Keratinocyte (primary cell): ENCODE measurements around the gene OLIG2. TPM values are rescaled to one million over a fixed set of nuclear protein-coding genes. Genes with fewer than 3 reads are reported as not detected.

ENCODE experiments used
- DNase-seq: peaks from one replicate; pipeline ENCODE4 v3.0.0-alpha.2; 2011; ENCODE audit warnings: low read depth, missing footprints, low spot score
- FAIRE-seq: peaks from 2 replicates; lab custom pipeline; 2011; peaks lifted over from hg19 to GRCh38; lab: Jason Lieb, UNC
- H2AFZ ChIP-seq: 2 replicates; pipeline ENCODE4 v1.6.0; 2012; ENCODE audit warnings: low read length, control low read depth, inconsistent platforms; ENCODE audit not compliant: control insufficient read depth
- H3K27ac ChIP-seq: 2 replicates; pipeline ENCODE4 v1.5.1; 2011; ENCODE audit warnings: low read length; ENCODE audit not compliant: control insufficient read depth, insufficient read depth
- H3K27me3 ChIP-seq: 3 replicates; pipeline ENCODE4 v1.6.0; 2011; ENCODE audit warnings: low read length; ENCODE audit not compliant: control insufficient read depth, insufficient read depth; ENCODE audit errors: extremely low read depth
- H3K36me3 ChIP-seq, 2 experiments: 2 replicates in 1 of 2; 3 replicates in 1 of 2; pipeline ENCODE4 v1.5.1; 2011; ENCODE audit warnings: low read length in 2 of 2, mild to moderate bottlenecking in 1 of 2; ENCODE audit not compliant: control insufficient read depth in 2 of 2, insufficient read depth in 2 of 2; ENCODE audit errors: extremely low read depth in 1 of 2
- H3K4me1 ChIP-seq: 3 replicates; pipeline ENCODE4 v1.5.1; 2011; ENCODE audit warnings: low read length; ENCODE audit not compliant: control insufficient read depth, insufficient read depth; ENCODE audit errors: extremely low read depth
- H3K4me2 ChIP-seq: 3 replicates; pipeline ENCODE4 v1.6.0; 2011; ENCODE audit warnings: low read depth, low read length; ENCODE audit not compliant: control insufficient read depth, insufficient read depth; ENCODE audit errors: extremely low read depth
- H3K4me3 ChIP-seq, 3 experiments: fragments of 200-600 bp in 1 of 3; sonication (generic) in 1 of 3; 2 replicates in 2 of 3; 3 replicates in 1 of 3; pipeline ENCODE4 v1.5.1; 2011 to 2016; ENCODE audit warnings: low read length in 3 of 3, mild to moderate bottlenecking in 3 of 3, control low read depth in 2 of 3, inconsistent platforms in 1 of 3, low read depth in 1 of 3, mixed read lengths in 1 of 3, mixed run types in 1 of 3, moderate library complexity in 1 of 3; ENCODE audit not compliant: control insufficient read depth in 2 of 3, insufficient read depth in 2 of 3; ENCODE audit errors: extremely low read depth in 1 of 3
- H3K79me2 ChIP-seq: 2 replicates; pipeline ENCODE4 v1.6.0; 2012; ENCODE audit warnings: low read length; ENCODE audit not compliant: control insufficient read depth, insufficient read depth
- H3K9ac ChIP-seq: 3 replicates; pipeline ENCODE4 v1.6.0; 2011; ENCODE audit warnings: low read length; ENCODE audit not compliant: control insufficient read depth, insufficient read depth; ENCODE audit errors: extremely low read depth
- H3K9me1 ChIP-seq: 3 replicates; pipeline ENCODE4 v1.6.0; 2011; ENCODE audit warnings: low read length; ENCODE audit not compliant: control insufficient read depth, insufficient read depth; ENCODE audit errors: extremely low read depth
- H3K9me3 ChIP-seq: 2 replicates; pipeline ENCODE4 v1.5.1; 2012; ENCODE audit warnings: low read depth, low read length; ENCODE audit not compliant: control insufficient read depth
- H4K20me1 ChIP-seq: 3 replicates; pipeline ENCODE4 v1.6.0; 2011; ENCODE audit warnings: low read length; ENCODE audit not compliant: control insufficient read depth, insufficient read depth; ENCODE audit errors: extremely low read depth
- EZH2 ChIP-seq: IDR thresholded peaks from one replicate; pipeline ENCODE4 v1.6.1; 2012; ENCODE audit warnings: inconsistent platforms, mild to moderate bottlenecking, low read length, moderate library complexity
- dilution Hi-C: fragments of 300-500 bp; cut with MboI; formaldehyde crosslinking; loops from one replicate; pipeline ENCODE4 v1.7.0; 2020; ENCODE audit warnings: low sequenced_read_pairs; ENCODE audit not compliant: extremely low pct_ligation_motif_present
- polyA plus RNA-seq, 5 experiments: library from polyadenylated mRNA; depleted of rRNA in 3 of 5; stranded (reverse) in 3 of 5; stranded (forward) in 1 of 5; unstranded in 1 of 5; fragments of >200 nt; gene quantifications; 1 replicate in 1 of 5; 2 replicates in 3 of 5; 3 replicates in 1 of 5; pipeline versions ENCODE4 v1.2.1 to v1.2.3, GENCODE V29; 2011 to 2012; ENCODE audit warnings: missing spikeins in 2 of 5, low read depth in 1 of 5, low replicate concordance in 1 of 5
- TF ChIP-seq, protein P1 (sequence below), 3 experiments: IDR thresholded peaks in 1 of 3; conservative IDR thresholded peaks in 1 of 3; optimal IDR thresholded peaks in 1 of 3; 2 replicates in 2 of 3; 3 replicates in 1 of 3; pipeline versions ENCODE3 to v1.5.1; 2011; ENCODE audit warnings: low read length in 3 of 3, mild to moderate bottlenecking in 3 of 3, moderate library complexity in 2 of 3, control low read depth in 1 of 3, inconsistent platforms in 1 of 3; ENCODE audit not compliant: insufficient read depth in 2 of 3; ENCODE audit errors: extremely low read depth in 1 of 3

The OLIG2 gene
- polyA plus RNA-seq, 1 donor (not counting 4 experiments of a cell fraction or from before 2014, with no cell fraction given): not detected

- TF ChIP-seq, protein P1, sequence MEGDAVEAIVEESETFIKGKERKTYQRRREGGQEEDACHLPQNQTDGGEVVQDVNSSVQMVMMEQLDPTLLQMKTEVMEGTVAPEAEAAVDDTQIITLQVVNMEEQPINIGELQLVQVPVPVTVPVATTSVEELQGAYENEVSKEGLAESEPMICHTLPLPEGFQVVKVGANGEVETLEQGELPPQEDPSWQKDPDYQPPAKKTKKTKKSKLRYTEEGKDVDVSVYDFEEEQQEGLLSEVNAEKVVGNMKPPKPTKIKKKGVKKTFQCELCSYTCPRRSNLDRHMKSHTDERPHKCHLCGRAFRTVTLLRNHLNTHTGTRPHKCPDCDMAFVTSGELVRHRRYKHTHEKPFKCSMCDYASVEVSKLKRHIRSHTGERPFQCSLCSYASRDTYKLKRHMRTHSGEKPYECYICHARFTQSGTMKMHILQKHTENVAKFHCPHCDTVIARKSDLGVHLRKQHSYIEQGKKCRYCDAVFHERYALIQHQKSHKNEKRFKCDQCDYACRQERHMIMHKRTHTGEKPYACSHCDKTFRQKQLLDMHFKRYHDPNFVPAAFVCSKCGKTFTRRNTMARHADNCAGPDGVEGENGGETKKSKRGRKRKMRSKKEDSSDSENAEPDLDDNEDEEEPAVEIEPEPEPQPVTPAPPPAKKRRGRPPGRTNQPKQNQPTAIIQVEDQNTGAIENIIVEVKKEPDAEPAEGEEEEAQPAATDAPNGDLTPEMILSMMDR (optimal IDR thresholded peaks at IDR 0.05 in 1 of 3, IDR thresholded peaks at IDR 0.05 in 1 of 3, conservative IDR thresholded peaks at IDR 0.05 in 1 of 3; ENCODE audit: extremely low read depth in 1 of 3, insufficient read depth in 2 of 3, low read length in 3 of 3): no peak
- no peak for TF ChIP-seq EZH2
- Histone ChIP-seq H3K9ac (no peak overlapping the region), H3K79me2 (no peaks in the 10 kb centered on the region), H3K9me1 (no peaks in the 10 kb centered on the region), H3K9me3 (no peaks in the 10 kb centered on the region), H2AFZ (no peak overlapping the region), H3K4me1 (peaks cover 5% of the 10 kb centered on the region), H3K4me2 (no peak overlapping the region), H3K27me3 (peaks cover 82% of the 10 kb centered on the region), H3K4me3 (no peak overlapping the region), H3K27ac (no peak overlapping the region), H3K36me3 (no peaks in the 10 kb centered on the region), H4K20me1 (no peaks in the 10 kb centered on the region)
- DNase-seq (no peak), FAIRE-seq (no peak)
- dilution Hi-C loops: no loop called here
Observed at GRCh38 chr21:33067457-33067856, 41.7 kb downstream of the OLIG2 start.

- H3K79me2 ChIP-seq: no peaks in the 10 kb centered on the region
- TF ChIP-seq, protein P1 (optimal IDR thresholded peaks at IDR 0.05 in 1 of 3, IDR thresholded peaks at IDR 0.05 in 1 of 3, conservative IDR thresholded peaks at IDR 0.05 in 1 of 3; ENCODE audit: extremely low read depth in 1 of 3, insufficient read depth in 2 of 3, low read length in 3 of 3): no peak
- no peak for TF ChIP-seq EZH2
- no peaks in the 10 kb centered on the region for H3K9me3 ChIP-seq
- no peak overlapping the region for H3K9ac ChIP-seq
- no peak overlapping the region for H3K4me3 ChIP-seq
- H4K20me1 ChIP-seq: no peaks in the 10 kb centered on the region
- H3K4me1 ChIP-seq: peaks cover 5% of the 10 kb centered on the region
- H3K27ac ChIP-seq: no peak overlapping the region
- FAIRE-seq: no peak
- dilution Hi-C loops: no loop called here
- H3K9me1 ChIP-seq: no peaks in the 10 kb centered on the region
- H3K27me3 ChIP-seq: peaks cover 87% of the 10 kb centered on the region
- H3K4me2 ChIP-seq: no peak overlapping the region
- no peak overlapping the region for H2AFZ ChIP-seq
- no peak for DNase-seq
- H3K36me3 ChIP-seq: no peaks in the 10 kb centered on the region
Observed at GRCh38 chr21:33069243-33069642, 43.5 kb downstream of the OLIG2 start.
